GM20431 (cell line): ENCODE measurements around the gene LGALS16.

Experiments used
- in situ Hi-C: fragments of 300-500 bp; cut with MseI, MboI; formaldehyde crosslinking; loops from one replicate; pipeline ENCODE4 v1.15.0; 2020; ENCODE audit warnings: low sequenced_read_pairs; ENCODE audit not compliant: unreplicated experiment

LGALS16 gene

GRCh38 chr19:39709026-39709872 lies 53.5 kb downstream of the LGALS16 start:
- in situ Hi-C loops, result no loop called here
